Endothelial cell of umbilical vein (primary cell): ENCODE measurements around the gene ADAM10. TPM values are rescaled to one million over a fixed set of nuclear protein-coding genes. Genes with fewer than 3 reads are reported as not detected.

Experiments used
- BruUV-seq: library from RNA; stranded (reverse); fragments of 400-500 nt; replicated peaks from 2 replicates; lab custom pipeline; 2021; lab: Mats Ljungman, UMichigan
- CTCF ChIA-PET: fragments of 300-600, 350-600 bp; sonication (Branson Sonifier 250); formaldehyde crosslinking; loops from one replicate; lab custom pipeline; 2021; ENCODE audit warnings: antibody characterized with exemption, inconsistent platforms; lab: Charles Lee
- POLR2A ChIA-PET: fragments of 300-600, 350-600 bp; sonication (Branson Sonifier 250); formaldehyde crosslinking; loops from one replicate; lab custom pipeline; 2021; ENCODE audit warnings: antibody characterized with exemption, inconsistent platforms; lab: Charles Lee
- DNase-seq: peaks from one replicate; pipeline ENCODE4 v3.0.0-alpha.2; 2011; ENCODE audit warnings: low read depth, low spot score
- FAIRE-seq: peaks from 2 replicates; lab custom pipeline; 2011; peaks lifted over from hg19 to GRCh38; lab: Jason Lieb, UNC
- H2AFZ ChIP-seq: 2 replicates; pipeline ENCODE4 v1.6.0; 2012; ENCODE audit warnings: low read depth, low read length, control low read depth, inconsistent platforms
- H3K27ac ChIP-seq: 2 replicates; pipeline ENCODE4 v1.5.1; 2011; ENCODE audit warnings: low read depth, mild to moderate bottlenecking, control low read depth, low read length, moderate library complexity; ENCODE audit not compliant: insufficient read depth
- H3K27me3 ChIP-seq, 2 experiments: 2 replicates each; pipeline versions ENCODE4 v1.6.0 to v1.6.1; 2011; ENCODE audit warnings: low read length in 2 of 2, mixed read lengths in 1 of 2; ENCODE audit not compliant: control insufficient read depth in 2 of 2, insufficient read depth in 2 of 2
- H3K36me3 ChIP-seq, 2 experiments: 2 replicates in 1 of 2; 3 replicates in 1 of 2; pipeline ENCODE4 v1.5.1; 2011; ENCODE audit warnings: low read length in 2 of 2, mild to moderate bottlenecking in 1 of 2, moderate library complexity in 1 of 2; ENCODE audit not compliant: control insufficient read depth in 2 of 2, insufficient read depth in 2 of 2; ENCODE audit errors: extremely low read depth in 1 of 2
- H3K4me1 ChIP-seq: 3 replicates; pipeline ENCODE4 v1.5.1; 2011; ENCODE audit warnings: mild to moderate bottlenecking, low read length; ENCODE audit not compliant: control insufficient read depth, insufficient read depth; ENCODE audit errors: extremely low read depth
- H3K4me2 ChIP-seq: 2 replicates; pipeline ENCODE4 v1.6.1; 2011; ENCODE audit warnings: low read length, control low read depth, mixed read lengths; ENCODE audit not compliant: insufficient read depth
- H3K4me3 ChIP-seq, 3 experiments: fragments of 200-600 bp in 1 of 3; sonication (generic), shearing (Covaris generic) in 1 of 3; replicated peaks in 1 of 3; 2 replicates each; pipeline ENCODE4 v1.5.1; 2011 to 2016; ENCODE audit warnings: control low read depth in 3 of 3, low read length in 3 of 3, mild to moderate bottlenecking in 2 of 3, inconsistent platforms in 1 of 3, low read depth in 1 of 3, moderate library complexity in 1 of 3; ENCODE audit not compliant: insufficient read depth in 1 of 3
- H3K79me2 ChIP-seq: 2 replicates; pipeline ENCODE4 v1.6.0; 2012; ENCODE audit warnings: low read length, inconsistent platforms; ENCODE audit not compliant: control insufficient read depth, insufficient read depth
- H3K9ac ChIP-seq: replicated peaks from 2 replicates; pipeline ENCODE3; 2011; ENCODE audit warnings: low read length, control low read depth; ENCODE audit not compliant: insufficient read depth; ENCODE audit errors: extremely low read depth
- H3K9me1 ChIP-seq: replicated peaks from 3 replicates; pipeline ENCODE4 v1.6.0; 2011; ENCODE audit warnings: mild to moderate bottlenecking, low read length; ENCODE audit not compliant: control insufficient read depth, insufficient read depth; ENCODE audit errors: extremely low read depth
- H3K9me3 ChIP-seq: replicated peaks from 2 replicates; pipeline ENCODE4 v1.5.1; 2012; ENCODE audit warnings: low read length, inconsistent platforms; ENCODE audit not compliant: control insufficient read depth, insufficient read depth
- H4K20me1 ChIP-seq: replicated peaks from 2 replicates; pipeline ENCODE3; 2011; ENCODE audit warnings: mild to moderate bottlenecking, low read length; ENCODE audit not compliant: control insufficient read depth, insufficient read depth; ENCODE audit errors: extremely low read depth
- CTCF ChIP-seq, 2 donors: IDR thresholded peaks; 1 replicate in 1 of 2; 2 replicates in 1 of 2; pipeline ENCODE4 v1.5.1; 2011; ENCODE audit warnings: low read length in 2 of 2, mild to moderate bottlenecking in 2 of 2, moderate library complexity in 2 of 2, control low read depth in 1 of 2, inconsistent platforms in 1 of 2, low read depth in 1 of 2; ENCODE audit not compliant: insufficient read depth in 1 of 2; ENCODE audit errors: extremely low read depth in 1 of 2
- EZH2 ChIP-seq: IDR thresholded peaks from 2 replicates; pipeline ENCODE4 v1.6.1; 2012; ENCODE audit warnings: borderline replicate concordance, low read depth, mild to moderate bottlenecking, moderate library complexity, low read length, inconsistent platforms; ENCODE audit not compliant: severe bottlenecking
- FOS ChIP-seq: IDR thresholded peaks from 2 replicates; pipeline ENCODE4 v1.6.1; 2011; ENCODE audit warnings: mild to moderate bottlenecking, low read length, moderate library complexity, borderline replicate concordance; ENCODE audit not compliant: insufficient read depth
- GATA2 ChIP-seq: IDR thresholded peaks from 2 replicates; pipeline ENCODE4 v1.7.0; 2011; ENCODE audit warnings: low read depth, mild to moderate bottlenecking, moderate library complexity, mixed read lengths, low read length; ENCODE audit not compliant: insufficient read length, insufficient read depth
- JUN ChIP-seq: IDR thresholded peaks from 2 replicates; pipeline ENCODE4 v1.6.1; 2011; ENCODE audit warnings: borderline replicate concordance, low read depth; ENCODE audit not compliant: insufficient read length, insufficient read depth
- MAX ChIP-seq: IDR thresholded peaks from 2 replicates; pipeline ENCODE4 v1.6.1; 2011; ENCODE audit not compliant: insufficient read depth, insufficient read length
- MYC ChIP-seq: IDR thresholded peaks from one replicate; pipeline ENCODE4 v1.6.1; 2011; ENCODE audit warnings: mild to moderate bottlenecking, low read depth, low read length
- POLR2A ChIP-seq: IDR thresholded peaks from 2 replicates; pipeline ENCODE4 v1.6.1; 2012; ENCODE audit warnings: low read depth, mild to moderate bottlenecking, control low read depth, low read length
- POLR2AphosphoS5 ChIP-seq: IDR thresholded peaks from 2 replicates; pipeline ENCODE4 v1.6.1; 2012; ENCODE audit warnings: low read depth, mild to moderate bottlenecking, control low read depth, low read length, moderate library complexity; ENCODE audit not compliant: insufficient read depth
- dilution Hi-C: fragments of 300-500 bp; cut with MboI; formaldehyde crosslinking; loops from one replicate; pipeline ENCODE4 v1.15.0; 2019; ENCODE audit warnings: low sequenced_read_pairs; ENCODE audit not compliant: extremely low pct_ligation_motif_present
- intact Hi-C: fragments of 100-400 bp; cut with micrococcal nuclease; formaldehyde crosslinking; loops from one replicate; pipeline ENCODE4 v1.10.0; 2022
- polyA plus RNA-seq, 4 experiments: library from polyadenylated mRNA; depleted of rRNA in 3 of 4; stranded (reverse) in 3 of 4; unstranded in 1 of 4; fragments of >200 nt; gene quantifications; 2 replicates each; pipeline versions ENCODE4 v1.2.1 to v1.2.3, GENCODE V29; 2011 to 2012; ENCODE audit warnings: missing spikeins in 1 of 4
- total RNA-seq: library from RNA; stranded (reverse); gene quantifications from 2 replicates; pipeline ENCODE4 v1.2.3, GENCODE V29; 2021

Gene ADAM10
- total and polyA plus RNA-seq, 2 donors (not counting 3 experiments of a cell fraction or from before 2014, with no cell fraction given): 91.3 to 203 TPM

GRCh38 chr15:58682234-58682633 lies 67.3 kb downstream of the ADAM10 start:
- no peak overlapping the region for H3K27ac ChIP-seq
- peak; percentile 1 for DNase-seq
- intact Hi-C loops (no loop called here), dilution Hi-C loops (no loop called here)
- H3K9me1 ChIP-seq: no peaks in the 10 kb centered on the region
- H3K9ac ChIP-seq: no peak overlapping the region
- TF ChIP-seq POLR2AphosphoS5 (no peak), EZH2 (no peak), MAX (no peak), MYC (no peak), JUN (no peak), CTCF (IDR thresholded peaks at IDR 0.05; ENCODE audit: extremely low read depth in 1 of 2, insufficient read depth in 1 of 2, low read depth in 1 of 2, low read length in 2 of 2) (no peak), POLR2A (no peak), GATA2 (no peak), FOS (no peak)
- H3K36me3 ChIP-seq: no peaks in the 10 kb centered on the region
- FAIRE-seq: no peak
- H4K20me1 ChIP-seq: no peaks in the 10 kb centered on the region
- no TSS peak for BruUV-seq
- peaks cover 11% of the 10 kb centered on the region for H3K4me1 ChIP-seq
- no peaks in the 10 kb centered on the region for H3K9me3 ChIP-seq
- H3K27me3 ChIP-seq: no peaks in the 10 kb centered on the region
- CTCF ChIA-PET: no interaction called here
- POLR2A ChIA-PET: no interaction called here
- H2AFZ ChIP-seq: no peak overlapping the region
- no peak overlapping the region for H3K4me3 ChIP-seq
- H3K4me2 ChIP-seq: peak overlapping the region; percentile 42
- H3K79me2 ChIP-seq: peaks cover 12% of the 10 kb centered on the region
